GM13976 (cell line): Measurements from ENCODE around the gene ZCWPW1.
"Not testable (repeated sequence)": the region's sequence is repeated elsewhere in the genome, so short reads cannot be mapped to it uniquely, and the experiment has no call there.

Experiments
- DNase-seq: peaks from one replicate; pipeline ENCODE4 v3.0.0; 2012; ENCODE audit warnings: low spot score
- CTCF ChIP-seq: IDR thresholded peaks from 2 replicates; pipeline ENCODE4 v1.5.1; 2012; ENCODE audit warnings: borderline replicate concordance, mild to moderate bottlenecking; ENCODE audit not compliant: insufficient read depth; ENCODE audit errors: extremely low read depth, missing control alignments, control extremely low read depth
- in situ Hi-C: fragments of 300-500 bp; cut with MboI; formaldehyde crosslinking; loops from one replicate; pipeline ENCODE4 v1.12.0; 2022; ENCODE audit warnings: low sequenced_read_pairs, mixed read lengths, inconsistent platforms; ENCODE audit not compliant: unreplicated experiment

ZCWPW1 gene

GRCh38 chr7:100356416-100357068 is 72.0 kb downstream of the ZCWPW1 start:
- TF ChIP-seq CTCF = no peak
- DNase-seq = no peak
- in situ Hi-C loops = no loop called here

GRCh38 chr7:100353685-100354330 is 74.7 kb downstream of the ZCWPW1 start:
- no peak for TF ChIP-seq CTCF
- in situ Hi-C loops = no loop called here
- DNase-seq = no peak

DNA sequence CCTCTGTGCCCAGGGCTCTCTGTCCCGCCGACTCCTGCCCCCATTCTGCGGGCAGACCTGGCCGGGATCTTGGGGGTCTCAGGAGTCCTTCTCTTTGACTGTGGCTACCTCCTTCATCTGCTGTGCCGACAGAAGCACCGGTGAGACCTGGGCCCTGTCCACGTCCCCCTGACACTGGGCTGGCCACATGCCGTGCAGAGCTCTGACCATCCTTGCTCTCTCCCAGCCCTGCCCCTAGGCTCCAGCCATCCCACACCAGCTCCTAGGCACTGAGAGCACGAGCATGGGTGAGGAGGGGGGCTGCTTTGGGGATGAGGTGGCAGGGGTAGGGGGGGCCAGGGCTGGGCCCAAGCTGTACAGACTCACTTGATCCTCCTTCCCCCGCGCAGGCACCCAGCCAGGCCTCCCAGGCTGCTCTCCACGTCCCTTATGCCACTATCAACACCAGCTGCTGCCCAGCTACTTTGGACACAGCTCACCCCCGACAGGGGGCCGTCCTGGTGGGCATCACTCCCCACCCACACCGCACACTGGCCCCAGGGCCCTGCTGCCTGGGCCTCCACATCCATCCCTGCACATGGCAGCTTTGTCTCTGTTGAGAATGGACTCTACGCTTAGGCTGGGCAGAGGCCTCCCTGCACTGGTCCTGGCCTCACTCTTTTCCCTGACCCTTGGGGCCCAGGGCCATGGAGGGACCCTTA is 75.4 kb downstream of the ZCWPW1 start:
- in situ Hi-C loops = no loop called here
- TF ChIP-seq CTCF = no peak
- DNase-seq = no peak

DNA sequence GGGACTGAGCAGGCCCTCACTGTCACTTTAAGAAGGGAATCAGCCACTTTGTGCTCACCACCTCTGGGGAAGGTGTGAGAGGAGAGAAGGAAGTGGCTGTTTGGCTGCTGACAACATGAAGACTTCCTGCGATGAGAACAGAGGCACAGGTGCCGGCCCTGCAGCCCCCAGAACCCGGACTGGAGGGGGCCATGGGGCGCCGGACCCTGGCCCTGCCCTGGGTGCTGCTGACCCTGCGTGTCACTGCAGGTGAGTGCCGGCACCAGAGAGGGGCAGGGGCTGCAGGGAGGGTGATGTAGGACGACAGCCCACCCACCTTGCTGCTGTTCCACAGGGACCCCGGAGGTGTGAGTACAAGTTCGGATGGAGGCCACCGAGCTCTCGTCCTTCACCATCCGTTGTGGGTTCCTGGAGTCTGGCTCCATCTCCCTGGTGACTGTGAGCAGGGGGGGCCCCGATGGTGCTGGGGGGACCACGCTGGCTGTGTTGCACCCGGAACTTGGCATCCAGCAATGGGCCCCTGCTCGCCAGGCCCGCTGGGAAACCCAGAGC is 76.2 kb downstream of the ZCWPW1 start:
- DNase-seq, in situ Hi-C loops: not testable (repeated sequence)

- DNase-seq = no peak
- in situ Hi-C loops = no loop called here
- TF ChIP-seq CTCF = no peak
Measured at GRCh38 chr7:100351657-100352058, 76.8 kb downstream of the ZCWPW1 start.
